ENCODE measurements around the gene TPX2.

DNA sequence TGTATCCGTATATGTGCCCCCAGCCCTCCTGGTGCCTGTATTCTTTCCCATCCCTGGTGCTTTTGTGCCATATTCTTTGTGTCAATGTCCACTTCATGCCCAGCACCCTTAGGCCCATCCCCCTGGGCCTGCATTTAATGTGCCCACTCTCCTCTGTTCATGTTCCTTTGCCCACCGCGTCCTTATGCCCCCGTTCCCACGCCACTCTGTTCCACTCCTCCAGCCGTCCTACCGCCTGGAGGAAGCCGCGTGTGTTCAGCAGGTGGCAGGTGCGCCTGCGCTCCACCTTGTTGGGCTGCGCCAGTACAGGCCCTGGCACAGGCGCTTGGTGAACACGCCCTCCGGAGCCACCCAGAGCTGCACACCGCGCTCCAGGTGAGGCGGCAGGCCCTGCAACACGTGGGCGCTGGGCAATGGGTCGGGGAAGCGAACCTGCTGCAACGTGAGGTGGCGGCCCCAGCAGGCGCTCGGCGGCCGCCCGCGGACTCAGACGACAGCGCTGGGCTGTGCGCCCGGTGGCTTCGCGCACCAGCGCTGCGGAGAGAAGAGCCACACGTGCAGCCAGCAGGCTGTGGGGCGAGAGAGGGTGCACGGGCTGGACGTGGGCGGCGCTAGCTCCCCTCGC, 110.3 kb downstream of the TPX2 start:
- TF ChIP-seq CTCF (IDR thresholded peaks at IDR 0.05) (peak in 1 of 7 experiments; percentile 4), POLR2A (IDR thresholded peaks at IDR 0.05) (no peak)
